SH-SY5Y (cell line): ENCODE measurements around the gene IGF1R.

ENCODE experiments used
- GATA2 ChIP-seq: IDR thresholded peaks from 2 replicates; pipeline ENCODE4 v1.6.1; 2011; ENCODE audit warnings: mild to moderate bottlenecking, low read depth, low read length
- GATA3 ChIP-seq: IDR thresholded peaks from 2 replicates; pipeline ENCODE4 v1.6.1; 2011; ENCODE audit warnings: low read depth, mild to moderate bottlenecking, low read length, moderate library complexity

GRCh38 chr15:98986281-98986680, 337.9 kb downstream of the IGF1R start:
- TF ChIP-seq GATA3 (no peak), GATA2 (no peak)
